NCI-H2196 (cell line): ENCODE measurements around the gene IER5L.
A peak's percentile ranks its signal among the peaks of the same experiment; 100 is the strongest.

Source experiments
- DNase-seq: peaks from one replicate; lab custom pipeline; 2025; ENCODE audit not compliant: unreplicated experiment; lab: John Stamatoyannopoulos, UW

IER5L gene

GRCh38 chr9:129182122-129182521 is 4.1 kb upstream of the IER5L start:
- DNase-seq, result no peak

GRCh38 chr9:129181246-129181645 is 3.2 kb upstream of the IER5L start:
- no peak for DNase-seq

GRCh38 chr9:129178568-129179382 is 714 bp upstream of the IER5L start:
- peak; percentile 71 for DNase-seq

GRCh38 chr9:129177443-129177790 is 644 bp downstream of the IER5L start:
- no peak for DNase-seq

GRCh38 chr9:129176701-129177442 is 1.2 kb downstream of the IER5L start:
- DNase-seq, result no peak

GRCh38 chr9:129175825-129176633 is 2.0 kb downstream of the IER5L start:
- peak; percentile 68 for DNase-seq

- DNase-seq, result no peak
Observed at GRCh38 chr9:129175515-129175824, 2.6 kb downstream of the IER5L start.

- peak; percentile 64 for DNase-seq
Observed at GRCh38 chr9:129174724-129175514, 3.1 kb downstream of the IER5L start.

- DNase-seq, result peak; percentile 90
Observed at GRCh38 chr9:129174102-129174723, 3.8 kb downstream of the IER5L start.

- DNase-seq, result no peak
Observed at GRCh38 chr9:129173296-129174101, 4.6 kb downstream of the IER5L start.

- no peak for DNase-seq
Observed at GRCh38 chr9:129172816-129173215, 5.2 kb downstream of the IER5L start.

- DNase-seq, result no peak
Observed at GRCh38 chr9:129171993-129172751, 5.9 kb downstream of the IER5L start.

- no peak for DNase-seq
Observed at GRCh38 chr9:129170229-129170628, 7.8 kb downstream of the IER5L start.

GRCh38 chr9:129166623-129167557 is 11.2 kb downstream of the IER5L start:
- peak; percentile 68 for DNase-seq

GRCh38 chr9:129165198-129165597 is 12.9 kb downstream of the IER5L start:
- no peak for DNase-seq

GRCh38 chr9:129164246-129164930 is 13.7 kb downstream of the IER5L start:
- peak; percentile 12 for DNase-seq

GRCh38 chr9:129163753-129164152 is 14.3 kb downstream of the IER5L start:
- DNase-seq, result no peak
